Measurements from ENCODE around the gene HIBADH.

HIBADH gene

GRCh38 chr7:27703181-27703580 is 40.5 kb upstream of the HIBADH start:
- no peaks in the 10 kb centered on the region for H3F3A ChIP-seq (ENCODE audit: low read depth)
- no peaks in the 10 kb centered on the region for H3K4me1 ChIP-seq (ENCODE audit: insufficient read depth, low read length, poor library complexity, severe bottlenecking)
- H3K9me2 ChIP-seq (replicated peaks; ENCODE audit: low read depth, low read length), result no peaks in the 10 kb centered on the region
- H3K79me2 ChIP-seq (ENCODE audit: insufficient read depth, low read length), result no peaks in the 10 kb centered on the region
- H3K4me3 ChIP-seq (ENCODE audit: low read length, poor library complexity, severe bottlenecking), result no peak overlapping the region
- no peak overlapping the region for H3K4me2 ChIP-seq (ENCODE audit: low read depth, low read length, poor library complexity, severe bottlenecking)
- H2AFZ ChIP-seq (ENCODE audit: low read length), result no peak overlapping the region
- TF ChIP-seq CTCF (conservative IDR thresholded peaks at IDR 0.05; ENCODE audit: low read length), result no peak
- TF ChIP-seq EZH2phosphoT487 (IDR thresholded peaks at IDR 0.05; ENCODE audit: borderline replicate concordance), result no peak
- H3K9me3 ChIP-seq (ENCODE audit: insufficient read depth, low read depth, low read length), result no peaks in the 10 kb centered on the region
- H4K20me1 ChIP-seq (ENCODE audit: insufficient read depth, low read length, poor library complexity, severe bottlenecking), result no peaks in the 10 kb centered on the region
- no peaks in the 10 kb centered on the region for H3K27me3 ChIP-seq (ENCODE audit: insufficient read depth, low read length, poor library complexity, severe bottlenecking)
- no peak overlapping the region for H3K9ac ChIP-seq (ENCODE audit: low read depth, low read length, poor library complexity, severe bottlenecking)
- H3K36me3 ChIP-seq (ENCODE audit: insufficient read depth, low read length), result no peaks in the 10 kb centered on the region

DNA sequence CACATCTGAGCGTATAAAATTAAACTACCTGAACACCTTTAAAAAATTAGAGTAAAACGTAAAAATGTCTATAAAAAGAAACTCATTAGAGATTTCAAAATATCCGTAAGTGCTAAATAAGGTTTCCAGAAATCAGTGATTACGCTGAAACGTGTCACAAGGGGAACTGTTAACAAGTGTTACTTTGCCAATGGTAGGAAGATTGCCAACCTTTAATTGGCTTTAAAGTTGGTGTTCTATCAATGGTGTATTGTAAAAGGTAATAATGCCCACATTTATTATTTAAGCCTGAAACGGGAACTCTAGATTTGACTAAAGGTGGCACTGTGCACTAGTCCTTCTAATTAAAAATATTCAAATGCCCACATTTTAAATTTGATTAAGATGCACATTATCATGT is 37.8 kb upstream of the HIBADH start:
- Histone ChIP-seq H2AFZ (ENCODE audit: low read length) (no peak overlapping the region), H3K79me2 (ENCODE audit: insufficient read depth, low read length) (no peaks in the 10 kb centered on the region), H3K9me2 (replicated peaks; ENCODE audit: low read depth, low read length) (no peaks in the 10 kb centered on the region), H3F3A (ENCODE audit: low read depth) (no peaks in the 10 kb centered on the region), H3K27me3 (ENCODE audit: insufficient read depth, low read length, poor library complexity, severe bottlenecking) (no peaks in the 10 kb centered on the region), H3K4me1 (ENCODE audit: insufficient read depth, low read length, poor library complexity, severe bottlenecking) (no peaks in the 10 kb centered on the region), H3K9ac (ENCODE audit: low read depth, low read length, poor library complexity, severe bottlenecking) (no peak overlapping the region), H3K4me3 (ENCODE audit: low read length, poor library complexity, severe bottlenecking) (no peak overlapping the region), H3K36me3 (ENCODE audit: insufficient read depth, low read length) (no peaks in the 10 kb centered on the region), H3K9me3 (ENCODE audit: insufficient read depth, low read depth, low read length) (no peaks in the 10 kb centered on the region), H4K20me1 (ENCODE audit: insufficient read depth, low read length, poor library complexity, severe bottlenecking) (no peaks in the 10 kb centered on the region), H3K4me2 (ENCODE audit: low read depth, low read length, poor library complexity, severe bottlenecking) (no peak overlapping the region)
- TF ChIP-seq CTCF (conservative IDR thresholded peaks at IDR 0.05; ENCODE audit: low read length) (no peak), EZH2phosphoT487 (IDR thresholded peaks at IDR 0.05; ENCODE audit: borderline replicate concordance) (no peak)

- no peaks in the 10 kb centered on the region for H4K20me1 ChIP-seq (ENCODE audit: insufficient read depth, low read length, poor library complexity, severe bottlenecking)
- no peak overlapping the region for H2AFZ ChIP-seq (ENCODE audit: low read length)
- no peak overlapping the region for H3K4me3 ChIP-seq (ENCODE audit: low read length, poor library complexity, severe bottlenecking)
- H3K27me3 ChIP-seq (ENCODE audit: insufficient read depth, low read length, poor library complexity, severe bottlenecking), result no peaks in the 10 kb centered on the region
- no peaks in the 10 kb centered on the region for H3K79me2 ChIP-seq (ENCODE audit: insufficient read depth, low read length)
- H3F3A ChIP-seq (ENCODE audit: low read depth), result no peaks in the 10 kb centered on the region
- H3K4me1 ChIP-seq (ENCODE audit: insufficient read depth, low read length, poor library complexity, severe bottlenecking), result no peaks in the 10 kb centered on the region
- no peaks in the 10 kb centered on the region for H3K36me3 ChIP-seq (ENCODE audit: insufficient read depth, low read length)
- TF ChIP-seq EZH2phosphoT487 (IDR thresholded peaks at IDR 0.05; ENCODE audit: borderline replicate concordance), result no peak
- no peak for TF ChIP-seq CTCF (conservative IDR thresholded peaks at IDR 0.05; ENCODE audit: low read length)
- no peaks in the 10 kb centered on the region for H3K9me3 ChIP-seq (ENCODE audit: insufficient read depth, low read depth, low read length)
- H3K4me2 ChIP-seq (ENCODE audit: low read depth, low read length, poor library complexity, severe bottlenecking), result no peak overlapping the region
- H3K9ac ChIP-seq (ENCODE audit: low read depth, low read length, poor library complexity, severe bottlenecking), result no peak overlapping the region
- H3K9me2 ChIP-seq (replicated peaks; ENCODE audit: low read depth, low read length), result no peaks in the 10 kb centered on the region
These were observed 37.1 kb upstream of the HIBADH start for GRCh38 chr7:27699751-27700150.

All from Loucy (cell line).